ENCODE results near the gene SPSB1. TPM values are rescaled to one million over a fixed set of nuclear protein-coding genes. Genes with fewer than 3 reads are reported as not detected.
A peak's percentile ranks its signal among the peaks of the same experiment; 100 is the strongest.

The SPSB1 gene
- polyA plus RNA-seq, 6 donors from 2014 or later: 0.61 to 2.2 (median 1.2) TPM; not detected in 1

GRCh38 chr1:9314711-9315379, 22.2 kb downstream of the SPSB1 start:
- Mint-ChIP-seq H3K27me3 (no peaks in the 10 kb centered on the region), H3K4me1 (peaks cover 3 to 40% (median 15%) of the 10 kb centered on the region in 3 donors), H3K9me3 (no peaks in the 10 kb centered on the region), H3K36me3 (no peaks in the 10 kb centered on the region), H3K27ac (peak overlapping the region in 1 of 6 donors; percentile 67), H3K4me3 (peak overlapping the region in 1 of 8 donors; percentile 40)
- no peak for ATAC-seq (ENCODE audit: low read depth in 2 of 2)
- no peak for DNase-seq

- Mint-ChIP-seq H3K9me3 (no peaks in the 10 kb centered on the region), H3K27me3 (no peaks in the 10 kb centered on the region), H3K4me1 (peaks cover 9 to 42% (median 20%) of the 10 kb centered on the region in 3 donors), H3K27ac (no peak overlapping the region), H3K36me3 (no peaks in the 10 kb centered on the region), H3K4me3 (no peak overlapping the region)
- no peak for ATAC-seq (ENCODE audit: low read depth in 2 of 2)
- DNase-seq: no peak
Observed at GRCh38 chr1:9315411-9316079, 22.9 kb downstream of the SPSB1 start.

GRCh38 chr1:9316080-9316444, 23.4 kb downstream of the SPSB1 start:
- Mint-ChIP-seq H3K9me3 (no peaks in the 10 kb centered on the region), H3K27me3 (no peaks in the 10 kb centered on the region), H3K36me3 (no peaks in the 10 kb centered on the region), H3K4me3 (no peak overlapping the region), H3K4me1 (peaks cover 9 to 44% (median 22%) of the 10 kb centered on the region in 3 donors), H3K27ac (no peak overlapping the region)
- ATAC-seq (ENCODE audit: low read depth in 2 of 2) (no peak), DNase-seq (no peak)

- Mint-ChIP-seq H3K4me3 (no peak overlapping the region), H3K36me3 (no peaks in the 10 kb centered on the region), H3K27me3 (no peaks in the 10 kb centered on the region), H3K9me3 (no peaks in the 10 kb centered on the region), H3K27ac (no peak overlapping the region), H3K4me1 (peaks cover 12 to 46% (median 22%) of the 10 kb centered on the region in 3 donors)
- DNase-seq: no peak
- no peak for ATAC-seq (ENCODE audit: low read depth in 2 of 2)
Observed at GRCh38 chr1:9316512-9316911, 23.8 kb downstream of the SPSB1 start.

GRCh38 chr1:9317072-9317471, 24.4 kb downstream of the SPSB1 start:
- DNase-seq (no peak), ATAC-seq (ENCODE audit: low read depth in 2 of 2) (no peak)
- Mint-ChIP-seq H3K36me3 (no peaks in the 10 kb centered on the region), H3K4me3 (peak overlapping the region in 3 of 8 donors; percentile 35 to 79 (median 55)), H3K27ac (peak overlapping the region in 2 of 6 donors; percentile 41 to 95), H3K9me3 (no peaks in the 10 kb centered on the region), H3K27me3 (no peaks in the 10 kb centered on the region), H3K4me1 (peaks cover 13 to 46% (median 22%) of the 10 kb centered on the region in 3 donors)

GRCh38 chr1:9317591-9318417, 25.1 kb downstream of the SPSB1 start:
- peak in 1 of 2 donors; percentile 21 for ATAC-seq (ENCODE audit: low read depth in 2 of 2)
- Mint-ChIP-seq H3K4me1 (peaks cover 17 to 46% (median 22%) of the 10 kb centered on the region in 3 donors), H3K27me3 (no peaks in the 10 kb centered on the region), H3K36me3 (no peaks in the 10 kb centered on the region), H3K27ac (peak overlapping the region in 3 of 6 donors; percentile 55 to 95 (median 89)), H3K9me3 (no peaks in the 10 kb centered on the region), H3K4me3 (peak overlapping the region in 7 of 8 donors; percentile 25 to 84 (median 56))
- no peak for DNase-seq

GRCh38 chr1:9319208-9319788, 26.6 kb downstream of the SPSB1 start:
- H3K9me3 Mint-ChIP-seq: no peaks in the 10 kb centered on the region
- H3K4me3 Mint-ChIP-seq: no peak overlapping the region
- H3K36me3 Mint-ChIP-seq: no peaks in the 10 kb centered on the region
- no peak for DNase-seq
- H3K27ac Mint-ChIP-seq: peak overlapping the region in 1 of 6 donors; percentile 22
- no peaks in the 10 kb centered on the region for H3K27me3 Mint-ChIP-seq
- ATAC-seq (ENCODE audit: low read depth in 2 of 2): no peak
- peaks cover 17 to 41% (median 22%) of the 10 kb centered on the region in 3 donors for H3K4me1 Mint-ChIP-seq

- no peak for DNase-seq
- ATAC-seq (ENCODE audit: low read depth in 2 of 2): no peak
- H3K27ac Mint-ChIP-seq: peak overlapping the region in 3 of 6 donors; percentile 19 to 76 (median 59)
- peaks cover 17 to 39% (median 22%) of the 10 kb centered on the region in 3 donors for H3K4me1 Mint-ChIP-seq
- H3K4me3 Mint-ChIP-seq: peak overlapping the region in 2 of 8 donors; percentile 4 to 62
- no peaks in the 10 kb centered on the region for H3K27me3 Mint-ChIP-seq
- H3K9me3 Mint-ChIP-seq: no peaks in the 10 kb centered on the region
- H3K36me3 Mint-ChIP-seq: no peaks in the 10 kb centered on the region
Observed at GRCh38 chr1:9319789-9320519, 27.3 kb downstream of the SPSB1 start.

- Mint-ChIP-seq H3K4me1 (peaks cover 17 to 39% (median 22%) of the 10 kb centered on the region in 3 donors), H3K9me3 (no peaks in the 10 kb centered on the region), H3K36me3 (no peaks in the 10 kb centered on the region), H3K27me3 (no peaks in the 10 kb centered on the region), H3K4me3 (no peak overlapping the region), H3K27ac (peak overlapping the region in 3 of 6 donors; percentile 19 to 59 (median 24))
- DNase-seq (no peak), ATAC-seq (ENCODE audit: low read depth in 2 of 2) (no peak)
Observed at GRCh38 chr1:9320520-9321479, 28.1 kb downstream of the SPSB1 start.

- no peaks in the 10 kb centered on the region for H3K36me3 Mint-ChIP-seq
- H3K27ac Mint-ChIP-seq: peak overlapping the region in 1 of 6 donors; percentile 60
- DNase-seq: no peak
- no peak for ATAC-seq (ENCODE audit: low read depth in 2 of 2)
- H3K4me1 Mint-ChIP-seq: peaks cover 17 to 39% (median 22%) of the 10 kb centered on the region in 3 donors
- no peaks in the 10 kb centered on the region for H3K9me3 Mint-ChIP-seq
- H3K4me3 Mint-ChIP-seq: no peak overlapping the region
- no peaks in the 10 kb centered on the region for H3K27me3 Mint-ChIP-seq
Observed at GRCh38 chr1:9321480-9321849, 28.8 kb downstream of the SPSB1 start.

GRCh38 chr1:9321986-9322660, 29.4 kb downstream of the SPSB1 start:
- peak overlapping the region in 1 of 8 donors; percentile 56 for H3K4me3 Mint-ChIP-seq
- no peak for ATAC-seq (ENCODE audit: low read depth in 2 of 2)
- H3K36me3 Mint-ChIP-seq: no peaks in the 10 kb centered on the region
- no peaks in the 10 kb centered on the region for H3K27me3 Mint-ChIP-seq
- no peak for DNase-seq
- H3K27ac Mint-ChIP-seq: peak overlapping the region in 1 of 6 donors; percentile 60
- H3K9me3 Mint-ChIP-seq: no peaks in the 10 kb centered on the region
- H3K4me1 Mint-ChIP-seq: peaks cover 17 to 41% (median 18%) of the 10 kb centered on the region in 3 donors
